HG03139 (cell line): ENCODE results near the gene USP2.

ENCODE experiments used
- ATAC-seq: cut with Tn5 transposase; IDR thresholded peaks from one replicate; pipeline ENCODE4 v1.9.1; 2021; ENCODE audit not compliant: unreplicated experiment

The USP2 gene

DNA sequence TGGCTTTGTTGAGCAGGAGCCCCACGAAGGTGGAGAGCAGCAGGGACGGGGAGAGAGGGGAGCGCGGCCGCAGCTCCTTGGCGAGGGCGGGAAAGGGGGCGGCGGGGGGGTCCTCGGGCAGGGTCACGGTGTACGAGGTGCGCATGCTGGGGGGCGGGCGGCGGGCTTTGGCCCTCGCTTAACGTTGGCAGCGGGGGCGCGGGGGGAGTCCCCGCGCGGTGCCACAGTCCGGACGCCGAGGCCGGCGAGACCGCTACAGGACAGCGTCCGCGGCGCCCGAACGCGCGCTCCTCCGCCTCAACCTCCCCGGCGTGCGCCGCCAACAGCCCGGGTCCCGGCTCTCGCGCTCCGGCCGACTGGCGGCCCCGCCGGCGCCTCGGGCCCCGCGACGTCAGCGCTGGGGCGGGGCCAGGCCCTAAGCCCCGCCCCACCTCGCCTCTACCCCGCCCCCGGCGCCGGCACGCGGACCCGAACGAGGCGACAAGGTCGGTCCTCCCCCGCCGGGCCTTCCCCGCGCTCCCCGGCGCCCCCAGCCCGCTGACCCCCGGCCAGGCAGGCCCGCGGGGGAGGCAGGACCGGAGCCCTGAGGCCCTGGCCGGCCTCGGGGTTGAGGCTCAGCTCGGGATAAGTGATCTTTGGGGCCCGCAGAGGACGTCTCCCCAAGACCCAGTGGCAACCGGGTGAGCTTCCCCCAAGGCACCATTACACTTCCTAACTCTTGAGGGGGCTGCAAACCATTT is 17.5 kb downstream of the USP2 start:
- ATAC-seq, result no peak

DNA sequence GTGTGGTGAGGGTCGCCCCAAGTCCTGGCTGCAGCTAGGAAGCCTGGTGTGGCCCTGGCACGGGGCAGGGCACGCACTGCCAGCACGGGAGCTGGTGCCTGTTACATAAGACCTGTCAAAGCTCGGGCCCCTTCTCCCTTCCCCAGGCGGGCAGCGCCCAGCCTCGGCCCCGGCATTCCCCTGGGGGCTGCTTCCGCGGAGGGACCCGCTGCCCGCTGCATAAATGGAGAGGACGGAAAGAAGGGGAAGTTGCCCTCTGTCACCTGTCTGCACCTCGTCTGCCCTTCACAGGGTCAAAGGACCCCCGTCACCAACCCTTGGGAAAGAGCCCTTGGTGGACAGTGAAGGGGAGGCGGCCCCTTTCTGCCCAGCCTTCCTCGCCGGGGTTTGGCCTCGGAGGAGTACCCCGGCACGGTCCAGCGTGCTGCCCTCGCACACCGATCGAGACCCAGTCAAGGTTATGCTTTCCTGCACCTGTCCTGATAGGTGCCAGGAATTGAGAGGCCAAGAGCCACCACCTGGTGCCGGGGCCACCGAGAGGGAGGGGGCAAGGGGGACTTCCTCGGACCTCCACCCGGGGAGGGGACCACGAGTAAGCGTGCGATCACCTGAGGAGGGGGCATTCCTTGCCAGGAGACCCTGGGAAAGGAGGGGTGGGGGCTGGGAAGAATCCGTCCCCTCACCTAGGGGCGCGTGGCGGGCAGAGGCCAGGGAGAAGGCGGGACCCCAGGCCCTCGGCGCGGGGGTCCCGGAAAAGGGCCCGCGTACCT is 18.2 kb downstream of the USP2 start:
- ATAC-seq, result no peak

DNA sequence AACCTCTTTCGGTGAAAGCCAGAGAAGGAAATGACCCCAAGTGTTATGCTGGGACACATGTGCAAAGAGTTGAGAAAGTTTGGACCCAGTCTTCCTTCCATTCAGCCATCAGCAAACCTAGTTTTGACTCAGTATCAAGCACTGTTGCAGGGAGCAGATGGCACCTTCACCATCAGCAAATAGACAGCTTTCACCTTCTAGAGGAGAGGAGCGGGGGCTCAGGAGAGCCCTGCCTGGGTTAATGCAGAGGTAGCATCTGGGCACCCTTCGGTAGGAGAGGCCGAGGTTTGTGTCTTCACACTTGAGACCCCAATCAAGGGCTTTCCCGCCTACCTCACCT is 18.8 kb downstream of the USP2 start:
- no peak for ATAC-seq

DNA sequence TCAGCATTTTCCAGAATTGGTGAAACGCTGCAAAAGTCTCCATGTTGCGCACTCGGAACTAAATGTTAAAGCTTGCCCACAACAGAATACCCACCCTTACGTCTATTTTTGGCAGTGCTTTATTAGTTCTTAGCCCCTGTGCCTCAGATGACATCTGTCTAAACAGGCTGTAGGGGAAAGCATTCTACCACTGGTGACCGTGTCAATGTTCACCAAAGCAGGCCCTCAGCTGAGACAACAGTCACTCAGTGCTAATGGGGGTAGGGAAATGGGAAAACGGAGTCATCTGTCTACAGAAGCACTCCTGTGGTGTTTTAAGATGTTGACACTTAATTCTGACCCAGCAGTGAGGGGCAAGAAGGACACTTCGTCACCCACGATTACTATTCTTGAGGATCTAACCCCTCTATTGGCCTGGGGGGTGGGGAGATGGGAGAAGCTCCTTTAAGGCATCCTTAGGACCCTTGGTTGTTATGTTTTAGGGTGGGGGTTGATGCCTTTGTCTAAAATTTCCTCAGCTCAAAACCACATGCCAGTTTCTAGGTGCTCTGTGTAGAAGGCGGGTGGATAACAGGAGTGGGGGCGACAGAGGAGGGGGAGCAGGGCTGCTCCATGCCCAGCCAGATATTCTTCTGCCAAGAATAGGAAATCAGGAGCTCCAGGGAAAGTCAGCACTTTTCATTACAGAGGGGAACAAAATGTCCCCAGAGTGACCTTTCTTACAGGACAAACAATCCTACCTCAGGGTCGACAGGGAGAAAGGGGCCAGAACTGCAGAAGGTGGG is 19.4 kb downstream of the USP2 start:
- no peak for ATAC-seq

DNA sequence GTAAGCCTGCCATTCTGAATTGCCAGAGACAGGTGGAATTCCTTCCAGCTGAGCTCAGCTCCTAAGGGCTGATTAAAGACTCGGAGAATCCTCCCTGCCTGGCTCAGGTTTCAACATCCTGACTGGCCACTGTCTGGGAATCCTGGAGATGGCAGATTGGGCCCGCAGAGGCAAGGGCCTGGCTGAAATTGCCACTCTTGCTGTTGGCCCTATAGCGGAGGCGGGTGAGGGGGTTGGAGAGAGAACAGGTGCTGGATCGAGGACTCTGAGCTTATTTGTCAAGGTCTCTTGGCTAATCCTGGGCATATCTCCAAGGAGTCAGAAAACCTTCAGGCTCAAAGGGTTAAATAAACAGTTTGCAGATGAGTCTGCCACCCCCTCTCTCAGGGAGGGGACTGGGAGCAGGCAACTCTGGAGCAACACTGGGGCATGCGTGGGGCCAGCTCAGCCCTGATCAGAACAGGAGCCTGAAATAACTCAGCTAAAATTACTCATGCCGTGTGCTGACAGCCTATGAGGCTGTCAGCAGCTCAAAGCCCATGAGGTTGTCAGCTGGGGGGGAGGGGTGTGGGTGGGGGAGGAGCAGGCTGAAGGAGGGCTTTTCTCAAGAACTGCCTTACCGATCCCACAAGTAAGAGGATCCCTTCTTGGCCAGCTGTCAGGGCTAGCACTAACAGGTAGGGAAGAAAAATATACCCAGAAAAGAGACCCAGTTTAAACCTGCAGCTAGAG is 20.3 kb downstream of the USP2 start:
- no peak for ATAC-seq

DNA sequence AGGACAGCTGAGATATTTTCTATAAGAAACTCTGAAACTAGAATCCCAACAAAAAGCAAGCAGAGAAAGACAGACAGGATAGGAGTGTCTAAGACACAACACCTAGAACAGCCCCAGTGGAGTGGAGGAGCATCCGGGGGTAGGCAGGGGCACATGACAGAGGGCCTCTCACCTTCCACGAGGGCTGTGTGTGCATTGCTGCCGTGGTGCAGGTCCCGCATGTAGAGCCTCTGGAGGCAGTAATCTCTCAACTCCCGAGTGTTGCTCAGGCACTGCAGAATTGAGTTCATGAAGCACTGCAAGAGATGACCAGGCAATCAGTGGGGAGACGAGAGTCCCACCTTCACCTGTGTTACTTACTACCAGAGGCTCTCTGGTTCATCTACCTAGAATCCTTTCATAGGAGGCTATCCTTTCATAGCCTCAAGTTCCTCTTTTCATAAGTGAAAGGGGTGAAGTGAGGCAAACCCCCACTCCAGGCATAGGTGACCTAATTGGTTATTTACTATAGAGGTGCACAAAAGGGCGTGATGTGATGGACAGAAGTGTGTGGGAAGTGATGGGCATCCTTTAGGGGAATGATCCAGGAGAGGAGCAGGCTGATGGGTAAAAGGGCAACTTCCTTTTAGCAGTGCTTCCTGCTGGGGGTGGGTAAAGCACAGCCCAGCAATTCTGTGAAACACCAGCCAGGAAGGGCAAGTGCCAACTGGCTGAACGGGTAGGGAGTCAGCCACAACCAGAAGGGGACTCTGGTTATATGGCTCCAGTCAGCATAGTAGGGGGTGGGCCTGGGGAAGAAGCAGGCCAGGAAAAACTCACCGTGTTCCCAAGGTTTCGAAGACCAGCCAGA is 21.9 kb downstream of the USP2 start:
- no peak for ATAC-seq

DNA sequence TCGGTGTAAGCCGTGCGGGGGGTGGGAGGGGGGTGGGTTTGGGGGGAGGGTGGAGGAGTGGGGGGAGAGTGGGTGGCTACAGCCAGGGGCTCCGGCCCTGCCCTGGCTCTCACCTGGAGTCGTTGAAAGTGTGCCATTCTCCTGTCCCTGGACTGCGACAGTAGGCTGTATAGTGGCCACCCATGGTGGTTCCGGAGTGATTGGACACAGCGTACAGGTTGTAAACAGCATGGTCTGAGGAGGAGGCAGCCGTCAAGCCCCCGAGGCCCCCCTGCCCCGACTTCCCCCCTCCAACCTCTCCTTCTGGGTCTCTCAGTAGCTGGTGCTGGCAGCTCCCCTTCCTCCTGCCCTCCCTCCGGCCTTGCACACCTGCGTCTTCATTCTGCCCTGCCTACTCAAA is 24.4 kb downstream of the USP2 start:
- ATAC-seq, result no peak

DNA sequence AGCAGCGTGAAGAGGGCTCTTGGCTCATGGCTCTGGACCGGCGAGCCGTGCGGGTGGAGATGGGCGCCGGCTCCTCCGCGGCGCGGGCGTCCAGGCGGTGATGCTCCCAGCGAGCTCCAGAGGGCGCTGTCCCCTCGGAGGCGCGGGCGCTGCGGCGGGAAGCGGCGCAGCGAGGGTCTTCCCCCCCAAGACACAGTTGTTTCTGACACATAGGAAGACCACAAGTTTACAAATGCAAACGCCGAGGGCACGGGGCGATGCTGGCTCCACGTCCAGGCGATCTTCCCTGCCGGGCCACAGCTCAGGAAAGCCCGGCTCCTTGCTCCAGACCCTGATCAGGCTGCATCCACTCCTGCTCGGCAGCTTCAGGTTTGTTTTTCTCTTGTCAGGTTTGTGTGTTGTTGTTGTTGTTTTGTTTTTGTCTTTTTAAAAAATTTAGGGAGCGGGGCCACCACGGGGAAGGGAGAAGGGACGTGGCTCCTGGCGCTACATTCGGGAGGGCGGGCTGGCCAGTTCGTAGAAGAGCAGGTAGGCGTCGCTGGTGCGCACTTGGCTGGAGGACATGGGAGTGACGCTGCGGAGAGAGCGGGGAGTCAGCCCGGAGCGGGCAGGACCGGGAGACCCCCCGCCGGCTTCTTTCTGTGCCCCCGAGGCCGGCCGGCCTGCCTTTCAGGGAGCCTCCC is 25.0 kb downstream of the USP2 start:
- peak; percentile 71 for ATAC-seq

DNA sequence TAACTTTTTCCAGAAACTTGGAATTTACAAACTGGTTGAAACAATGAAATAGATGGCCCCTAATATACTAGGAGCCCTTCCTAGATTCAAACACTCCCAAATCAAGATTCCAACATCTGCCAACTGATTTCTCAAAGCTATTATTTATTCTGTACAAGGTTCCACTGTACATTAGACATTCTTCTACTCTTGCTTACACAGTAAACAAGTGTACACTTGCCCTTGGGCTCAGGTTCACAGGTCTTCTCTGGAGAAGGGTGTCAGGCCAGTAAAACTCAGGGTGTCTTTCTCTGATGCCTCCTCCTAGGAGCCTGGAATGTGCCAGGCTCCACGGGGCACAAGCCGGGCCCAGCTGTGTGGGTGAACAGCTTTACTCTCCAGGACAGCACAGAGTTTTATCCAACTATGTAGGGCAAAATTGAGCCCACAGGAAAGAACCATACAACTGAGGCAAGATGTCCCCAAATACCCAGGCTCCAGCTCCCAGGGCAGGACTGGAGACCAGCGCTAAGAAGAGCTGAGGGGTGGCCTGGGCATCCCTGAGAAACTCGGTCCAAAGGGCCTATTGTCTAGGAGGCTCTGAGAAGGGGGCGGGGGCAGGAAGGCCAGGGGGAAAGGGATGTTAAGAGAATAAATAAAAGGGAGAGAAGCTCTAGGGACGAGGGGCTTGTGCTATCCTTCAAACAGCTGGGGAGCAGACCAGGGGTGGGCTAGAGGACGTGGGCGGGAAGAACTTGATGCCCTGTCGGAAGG is 26.2 kb downstream of the USP2 start:
- no peak for ATAC-seq

DNA sequence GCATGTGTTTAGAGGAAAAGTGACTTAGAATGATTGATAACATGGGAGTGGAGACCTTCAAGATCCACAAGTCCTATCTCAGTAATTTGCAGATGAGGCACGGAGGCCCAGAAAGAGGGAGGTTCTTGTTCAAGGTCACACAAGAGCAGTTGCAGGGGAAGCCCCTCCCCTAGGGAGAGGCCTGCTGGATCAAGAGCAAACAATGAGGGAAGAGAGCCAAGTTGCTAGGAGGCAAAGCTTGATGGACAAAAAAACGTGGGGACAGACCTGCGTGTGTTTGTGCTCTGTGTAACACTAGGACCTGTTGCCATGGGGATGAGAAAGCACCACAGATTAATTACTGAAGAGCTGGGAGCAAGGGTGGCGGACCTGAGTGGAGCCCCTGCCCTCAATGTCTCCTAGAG is 28.6 kb downstream of the USP2 start:
- no peak for ATAC-seq

DNA sequence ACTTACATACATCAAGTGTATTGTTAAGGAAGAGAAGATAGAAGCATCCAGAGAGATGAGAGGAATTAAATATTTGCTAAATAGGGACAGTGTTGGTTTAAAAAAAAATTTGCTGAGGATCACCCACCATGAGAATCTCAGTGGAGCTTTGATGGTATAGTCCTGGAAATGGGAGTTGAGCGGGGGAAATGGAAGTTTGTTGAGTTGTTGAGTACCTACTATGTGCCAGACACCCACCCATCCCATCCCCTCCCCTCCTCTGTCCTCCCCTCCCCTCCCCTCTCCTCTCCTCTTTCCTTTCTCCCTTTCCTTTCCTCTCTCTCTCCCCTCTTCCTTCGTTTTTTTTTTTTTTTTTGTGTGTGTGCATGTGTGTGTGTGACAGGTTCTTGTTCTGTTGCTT is 30.3 kb downstream of the USP2 start:
- ATAC-seq, result no peak

DNA sequence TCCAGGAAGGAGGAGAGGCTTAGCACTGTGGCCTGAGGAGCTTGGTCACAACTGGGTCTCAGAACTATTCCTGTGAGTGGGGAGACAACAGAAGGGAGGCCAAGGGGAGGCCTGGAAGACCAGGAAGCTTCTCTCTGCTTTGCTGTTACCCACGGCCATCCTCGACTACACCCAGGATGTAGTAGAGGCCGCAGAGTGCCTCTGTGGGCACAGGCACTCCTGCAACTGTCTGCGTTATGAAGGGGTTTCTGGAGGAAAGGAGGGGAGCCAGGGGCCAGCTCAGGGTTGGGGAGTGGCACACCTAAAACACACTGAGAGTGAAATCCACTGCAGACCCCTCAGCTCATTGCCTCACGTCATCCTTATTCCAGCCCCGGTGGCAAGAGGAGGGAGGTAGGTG is 31.2 kb downstream of the USP2 start:
- no peak for ATAC-seq

DNA sequence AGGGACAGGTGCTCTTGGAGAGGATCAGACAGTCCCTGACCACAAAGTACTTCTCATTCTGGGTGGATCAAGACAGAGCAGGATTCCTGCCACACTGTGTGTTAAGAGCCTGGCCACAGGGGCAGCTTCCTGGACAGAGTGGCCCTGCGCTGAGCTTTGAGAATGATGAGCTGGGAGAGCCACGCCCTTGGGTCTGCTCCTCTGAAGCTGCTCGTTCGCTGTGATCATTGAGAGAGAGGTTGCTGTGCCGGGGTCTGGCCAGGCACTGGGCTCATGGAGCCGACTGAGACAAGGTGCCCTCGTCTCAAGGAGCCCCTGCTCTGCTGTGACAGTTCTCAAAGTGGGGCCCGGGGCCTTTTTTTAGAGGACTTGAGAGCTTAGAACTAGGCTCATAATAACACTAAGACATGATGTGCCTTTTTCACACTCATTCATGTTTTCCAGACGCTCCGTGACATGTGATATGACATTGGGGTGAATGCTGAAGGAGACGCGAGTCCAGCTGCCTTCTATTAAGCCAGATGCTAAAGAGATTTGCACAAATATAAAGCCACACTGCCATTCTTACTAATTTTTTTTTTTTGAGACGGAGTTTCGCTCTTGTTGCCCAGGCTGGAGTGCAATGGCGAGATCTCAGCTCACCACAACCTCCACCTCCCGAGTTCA is 33.4 kb downstream of the USP2 start:
- no peak for ATAC-seq

DNA sequence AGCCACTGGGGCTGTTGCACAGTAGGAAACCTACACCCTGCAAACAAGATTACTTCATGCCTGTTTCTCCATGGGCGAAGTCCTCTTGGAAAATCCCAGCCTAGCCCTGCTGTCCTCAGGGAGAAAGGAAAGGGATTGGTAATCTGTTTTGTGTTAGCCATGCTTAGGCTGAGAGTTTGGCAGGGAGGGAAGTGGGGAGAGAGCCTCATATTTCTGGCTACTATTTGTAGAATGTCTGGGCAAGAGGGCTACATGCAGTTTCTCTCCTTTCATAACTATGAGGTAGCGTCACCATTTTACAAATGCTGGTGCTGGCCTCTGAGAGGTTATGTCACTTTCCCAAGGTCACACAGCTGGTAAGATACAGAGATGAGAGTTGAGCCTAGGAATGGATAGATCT is 34.2 kb downstream of the USP2 start:
- no peak for ATAC-seq

DNA sequence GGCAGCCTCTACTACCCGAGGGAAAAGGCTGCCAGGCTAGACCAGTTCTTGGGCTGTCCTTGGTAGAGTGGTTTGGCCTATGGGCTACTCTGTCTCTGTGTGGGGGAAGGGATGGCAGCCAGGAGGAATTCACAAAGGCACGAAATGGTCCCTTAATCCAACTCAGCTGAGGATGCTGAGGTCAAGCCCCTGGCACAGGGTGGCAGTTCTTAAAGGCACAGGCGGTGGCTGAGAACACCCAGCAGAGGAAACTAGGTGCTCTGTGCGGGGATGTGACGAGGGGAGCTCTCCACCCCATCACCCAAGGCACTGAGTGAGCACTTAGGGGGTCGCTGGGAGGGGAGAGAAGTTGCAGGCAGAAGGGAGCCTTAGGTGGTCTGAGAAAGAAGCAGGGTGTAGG is 34.9 kb downstream of the USP2 start, which contains the start of gene MFRP:
Gene MFRP (minus strand): TSS at position 101 of the 400 bp plus-strand sequence. CDS start 192 bp downstream, outside the sequence.
- ATAC-seq, result no peak

DNA sequence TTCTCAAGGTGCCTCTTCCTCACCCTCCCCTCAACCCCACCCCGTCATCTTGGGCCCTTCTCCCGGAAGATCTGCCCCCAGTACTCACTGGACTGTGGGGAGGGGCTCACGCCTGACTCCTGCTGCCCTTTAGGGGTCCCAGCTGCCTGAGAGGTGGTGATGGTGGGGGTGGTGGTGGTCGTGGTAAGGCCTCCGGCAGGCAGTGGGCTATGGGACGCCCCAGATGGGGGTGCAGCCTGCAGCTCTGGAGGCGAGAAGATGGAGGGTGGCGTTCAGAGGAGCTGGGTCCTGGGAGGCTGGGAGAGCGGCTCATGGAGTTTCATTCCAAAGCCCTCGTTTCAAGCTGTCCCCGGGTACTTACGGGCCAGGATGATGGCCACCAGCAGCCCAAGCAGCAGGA is 35.8 kb downstream of the USP2 start:
- no peak for ATAC-seq

DNA sequence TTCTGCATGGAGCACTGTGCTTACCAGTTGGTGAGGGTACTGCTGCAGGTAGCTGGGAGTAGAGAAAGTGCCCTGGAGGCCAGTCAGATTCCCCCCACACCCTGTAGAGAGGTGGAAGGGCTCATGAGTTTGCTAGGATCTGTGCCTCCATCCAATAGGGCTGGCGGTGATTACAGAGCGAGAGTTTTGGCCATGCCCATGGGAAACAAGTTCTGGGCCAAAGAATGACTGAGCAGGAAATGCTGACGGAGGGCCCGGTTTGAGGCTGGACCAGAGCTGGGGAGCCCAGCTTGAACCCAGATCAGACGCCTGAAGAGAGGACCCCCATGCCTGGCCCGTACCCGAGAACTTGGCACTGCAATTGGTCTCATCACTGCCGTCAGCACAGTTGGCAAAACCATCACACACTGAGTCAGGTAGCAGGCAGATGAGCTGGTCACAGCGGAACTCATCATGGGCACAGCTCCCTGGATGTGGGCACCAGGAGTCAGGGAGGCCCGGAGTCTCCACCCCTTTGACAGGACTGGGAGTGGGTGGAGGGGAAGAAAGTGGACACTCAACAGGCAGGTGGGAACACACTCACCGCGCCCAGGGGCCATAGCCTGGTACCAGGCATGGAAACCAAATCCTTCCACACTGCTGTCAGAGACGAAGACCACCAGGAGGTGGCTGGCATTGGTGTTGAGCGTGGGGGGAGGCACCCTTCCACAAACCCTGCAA is 37.0 kb downstream of the USP2 start:
- ATAC-seq, result no peak

DNA sequence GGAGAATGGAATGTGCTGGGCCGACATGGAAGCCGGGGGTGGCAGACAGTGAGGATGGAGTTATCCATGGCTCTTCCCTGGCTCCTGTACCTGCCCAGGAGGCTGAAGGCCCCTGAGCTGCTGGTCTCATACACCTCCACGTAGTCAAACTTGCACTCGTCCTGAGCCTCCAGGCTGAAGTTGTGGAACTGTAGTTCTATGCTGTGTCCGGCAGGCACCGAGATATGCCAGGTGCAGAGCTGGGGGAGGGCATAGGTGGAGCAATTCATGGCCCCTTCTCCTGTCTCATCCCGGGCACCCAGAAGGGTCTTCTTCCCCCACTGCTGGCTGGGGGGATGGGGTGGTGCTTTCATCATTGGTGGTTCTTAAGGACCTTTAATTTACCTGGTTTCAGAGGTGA is 37.8 kb downstream of the USP2 start:
- ATAC-seq, result no peak
